Measurements from ENCODE around the gene CEP20. TPM values are rescaled to one million over a fixed set of nuclear protein-coding genes. Genes with fewer than 3 reads are reported as not detected.

CEP20 gene
- total and polyA plus RNA-seq, 10 of the 15 experiments (the other 5 are each of a cell fraction or from before 2014, with no cell fraction given): 33.4 to 57.8 (median 52.6) TPM

DNA sequence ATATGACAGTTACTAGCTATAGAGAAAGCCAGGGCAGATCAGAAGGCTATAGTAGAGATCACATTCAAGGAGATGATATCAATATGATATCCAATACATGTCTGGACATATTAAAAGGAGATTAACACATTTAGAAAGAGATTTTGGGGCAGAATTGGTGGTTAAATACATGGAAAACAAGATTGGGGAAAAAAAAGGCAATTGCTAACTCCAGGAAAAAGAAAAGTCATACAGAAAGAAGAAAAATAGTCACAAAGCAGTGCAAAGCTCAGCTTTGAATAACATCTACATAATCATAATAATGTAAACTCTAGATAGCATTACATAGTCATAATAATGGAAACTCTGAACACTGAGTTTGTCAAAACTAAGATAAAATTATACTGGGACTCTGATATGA lies 72.2 kb downstream of the CEP20 start:
- SMC1A ChIA-PET (ENCODE audit: uncharacterized antibody, unreplicated experiment): no interaction called here
- CTCF ChIA-PET: interaction anchor here (0.8 to 1.1 kb wide), 2 partner anchors 15 to 50 kb away, joined by 3 read pairs; no protein-coding TSS in a partner anchor
- FAIRE-seq (no peak), DNase-seq (ENCODE audit: low read depth, low spot score) (no peak), ATAC-seq (no peak)
- peaks cover 0 to 2% of the 10 kb centered on the region in 2 experiments; a peak in 1 of 4 replicates for H3K27me3 ChIP-seq (replicated peaks in 1 of 2; ENCODE audit: control insufficient read depth in 2 of 2, insufficient read depth in 2 of 2, low read length in 1 of 2)
- no peak overlapping the region for H3K9ac ChIP-seq (ENCODE audit: control insufficient read depth, insufficient read depth, low read length)
- H4K20me1 ChIP-seq (ENCODE audit: control insufficient read depth, insufficient read depth): no peaks in the 10 kb centered on the region
- H3K4me1 ChIP-seq (ENCODE audit: control insufficient read depth, insufficient read depth, low read length): no peaks in the 10 kb centered on the region
- no peak overlapping the region for H3K4me2 ChIP-seq (ENCODE audit: control insufficient read depth, insufficient read depth)
- no peaks in the 10 kb centered on the region for H3K36me3 ChIP-seq (ENCODE audit: control insufficient read depth in 2 of 2, insufficient read depth in 2 of 2, low read length in 1 of 2)
- H3K4me3 ChIP-seq: no peak overlapping the region
- peaks cover 4% of the 10 kb centered on the region; the same call in 2 of the 3 replicates for H3K9me3 ChIP-seq (replicated peaks; ENCODE audit: control insufficient read depth, insufficient read depth, low read length)
- in situ Hi-C loops (cut with MboI): no loop called here
- no peak overlapping the region for H2AFZ ChIP-seq (ENCODE audit: control insufficient read depth, low read depth, low read length)
- RAD21 ChIA-PET (ENCODE audit: unreplicated experiment): no interaction called here
- POLR2A ChIA-PET: no interaction called here
- intact Hi-C loops (cut with micrococcal nuclease; ENCODE audit: unreplicated experiment): no loop called here
- no peak overlapping the region for H3K27ac ChIP-seq (ENCODE audit: control insufficient read depth, insufficient read depth)
- no peak for TF ChIP-seq NFYA (IDR thresholded peaks at IDR 0.05; ENCODE audit: borderline replicate concordance, low read depth, low read length)
- no peak for TF ChIP-seq RCOR1 (conservative IDR thresholded peaks at IDR 0.05; ENCODE audit: low read depth, low read length)
- TF ChIP-seq BRCA1 (IDR thresholded peaks at IDR 0.05; ENCODE audit: low read depth, low read length): no peak
- TF ChIP-seq SREBF2 (IDR thresholded peaks at IDR 0.05; ENCODE audit: low read length): no peak
- no peak for TF ChIP-seq HSF1 (IDR thresholded peaks at IDR 0.05; ENCODE audit: low read depth, low read length)
- no peak for TF ChIP-seq TBL1XR1 (IDR thresholded peaks at IDR 0.05; ENCODE audit: low read depth, low read length)
- no peaks in the 10 kb centered on the region for H3K79me2 ChIP-seq (ENCODE audit: control insufficient read depth, insufficient read depth, low read length)
- BruUV-seq (replicated peaks): no TSS peak

Small RNA genes within 50 kb of the gene (small RNA-seq; reads per million reads assigned to genes)
- not detected for gene RNU6-213P

Other genes starting within 250 kb of the CEP20 start
- 11.7 and 13.8 TPM in 2 replicates for gene MARF1, start 245.4 kb downstream of the CEP20 start, total RNA-seq (2014; rRNA removed)
- 13.0 and 13.5 TPM in 2 replicates for gene MARF1, start 245.4 kb downstream of the CEP20 start, total RNA-seq (2014; rRNA removed; fragmentation: Illumina TruSeq; extraction: Trizol)
- gene MARF1, start 245.4 kb downstream of the CEP20 start, total RNA-seq (2021): 40.1 and 41.6 TPM in 2 replicates
- 21.4 and 24.1 TPM in 2 replicates for gene MARF1, start 245.4 kb downstream of the CEP20 start, polyA plus RNA-seq (2011; rRNA removed)
- gene MARF1, start 245.4 kb downstream of the CEP20 start, polyA plus RNA-seq (2014; fragmentation: Illumina TruSeq; extraction: Trizol): 23.8 and 27.7 TPM in 2 replicates
- gene MARF1, start 245.4 kb downstream of the CEP20 start, polyA plus RNA-seq (2014; fragmentation: Nextera tagmentation; extraction: Ambion mirVana): 1 to 10 TPM; 4.5 to 5.9 TPM
- 19.1 and 20.7 TPM in 2 replicates for gene MARF1, start 245.4 kb downstream of the CEP20 start, polyA plus RNA-seq (2014; rRNA removed)
- 10 to 100 TPM; 13.4 to 14.3 TPM for gene MARF1, start 245.4 kb downstream of the CEP20 start, polyA plus RNA-seq (2016; fragmentation: Nextera tagmentation; extraction: Ambion mirVana)
- gene NDE1, start 238.4 kb downstream of the CEP20 start, total RNA-seq (2014; rRNA removed): 68.4 and 73.1 TPM in 2 replicates
- 89.0 and 92.8 TPM in 2 replicates for gene NDE1, start 238.4 kb downstream of the CEP20 start, total RNA-seq (2014; rRNA removed; fragmentation: Illumina TruSeq; extraction: Trizol)
- 148 and 156 TPM in 2 replicates for gene NDE1, start 238.4 kb downstream of the CEP20 start, total RNA-seq (2021)
- 47.9 and 51.1 TPM in 2 replicates for gene NDE1, start 238.4 kb downstream of the CEP20 start, polyA plus RNA-seq (2011; rRNA removed)
- 105 and 106 TPM in 2 replicates for gene NDE1, start 238.4 kb downstream of the CEP20 start, polyA plus RNA-seq (2014; fragmentation: Illumina TruSeq; extraction: Trizol)
- gene NDE1, start 238.4 kb downstream of the CEP20 start, polyA plus RNA-seq (2014; fragmentation: Nextera tagmentation; extraction: Ambion mirVana): 1 to 10 TPM; 5.7 to 7.4 TPM
- 82.8 and 92.7 TPM in 2 replicates for gene NDE1, start 238.4 kb downstream of the CEP20 start, polyA plus RNA-seq (2014; rRNA removed)
- 100 to 1,000 TPM in 1 of 2 experiments, 10 to 100 TPM in 1; 94.6 to 110 TPM for gene NDE1, start 238.4 kb downstream of the CEP20 start, polyA plus RNA-seq (2016; fragmentation: Nextera tagmentation; extraction: Ambion mirVana)
- gene MYH11, start 31.6 kb downstream of the CEP20 start, total RNA-seq (2014; rRNA removed): under 0.01 and 0.06 TPM in 2 replicates
- 0.05 and 0.13 TPM in 2 replicates for gene MYH11, start 31.6 kb downstream of the CEP20 start, total RNA-seq (2014; rRNA removed; fragmentation: Illumina TruSeq; extraction: Trizol)
- gene MYH11, start 31.6 kb downstream of the CEP20 start, total RNA-seq (2021): 0.41 and 0.58 TPM in 2 replicates
- not detected in 2 replicates for gene MYH11, start 31.6 kb downstream of the CEP20 start, polyA plus RNA-seq (2011; rRNA removed)
- 0.01 TPM in 1 of 2 replicates, not detected in the other for gene MYH11, start 31.6 kb downstream of the CEP20 start, polyA plus RNA-seq (2014; fragmentation: Illumina TruSeq; extraction: Trizol)
- under 1 TPM; 0.05 to 0.40 TPM for gene MYH11, start 31.6 kb downstream of the CEP20 start, polyA plus RNA-seq (2014; fragmentation: Nextera tagmentation; extraction: Ambion mirVana)
- 0.01 TPM in 1 of 2 replicates, not detected in the other for gene MYH11, start 31.6 kb downstream of the CEP20 start, polyA plus RNA-seq (2014; rRNA removed)
- 1 to 10 TPM in 1 of 2 experiments, under 1 TPM in 1; 0.88 to 1.9 TPM for gene MYH11, start 31.6 kb downstream of the CEP20 start, polyA plus RNA-seq (2016; fragmentation: Nextera tagmentation; extraction: Ambion mirVana)
- gene ABCC1, start 61.0 kb upstream of the CEP20 start, total RNA-seq (2014; rRNA removed): 18.9 and 21.8 TPM in 2 replicates
- 12.1 and 12.2 TPM in 2 replicates for gene ABCC1, start 61.0 kb upstream of the CEP20 start, total RNA-seq (2014; rRNA removed; fragmentation: Illumina TruSeq; extraction: Trizol)
- gene ABCC1, start 61.0 kb upstream of the CEP20 start, total RNA-seq (2021): 41.7 and 44.6 TPM in 2 replicates
- 15.3 and 27.5 TPM in 2 replicates for gene ABCC1, start 61.0 kb upstream of the CEP20 start, polyA plus RNA-seq (2011; rRNA removed)
- gene ABCC1, start 61.0 kb upstream of the CEP20 start, polyA plus RNA-seq (2014; fragmentation: Illumina TruSeq; extraction: Trizol): 19.1 and 21.7 TPM in 2 replicates
- 1 to 10 TPM; 3.2 to 4.8 TPM for gene ABCC1, start 61.0 kb upstream of the CEP20 start, polyA plus RNA-seq (2014; fragmentation: Nextera tagmentation; extraction: Ambion mirVana)
- gene ABCC1, start 61.0 kb upstream of the CEP20 start, polyA plus RNA-seq (2014; rRNA removed): 16.9 and 20.6 TPM in 2 replicates
- 10 to 100 TPM in 1 of 2 experiments, 1 to 10 TPM in 1; 4.0 to 10.1 TPM for gene ABCC1, start 61.0 kb upstream of the CEP20 start, polyA plus RNA-seq (2016; fragmentation: Nextera tagmentation; extraction: Ambion mirVana)